GM18520 (cell line): ENCODE measurements around the gene TENT4B.

Experiments
- ATAC-seq: cut with Tn5 transposase; IDR thresholded peaks from one replicate; pipeline ENCODE4 v1.9.1; 2021; ENCODE audit not compliant: unreplicated experiment

TENT4B gene

GRCh38 chr16:50192386-50193050 is 39.4 kb downstream of the TENT4B start:
- no peak for ATAC-seq

GRCh38 chr16:50193594-50193993 is 40.5 kb downstream of the TENT4B start:
- ATAC-seq = no peak

GRCh38 chr16:50195276-50195675 is 42.2 kb downstream of the TENT4B start:
- ATAC-seq = no peak

GRCh38 chr16:50195756-50196155 is 42.6 kb downstream of the TENT4B start:
- no peak for ATAC-seq

GRCh38 chr16:50197582-50197981 is 44.5 kb downstream of the TENT4B start:
- ATAC-seq = no peak

- no peak for ATAC-seq
Observed at GRCh38 chr16:50198802-50199403, 45.8 kb downstream of the TENT4B start.

GRCh38 chr16:50201787-50202186 is 48.7 kb downstream of the TENT4B start:
- no peak for ATAC-seq

GRCh38 chr16:50202926-50203624 is 50.0 kb downstream of the TENT4B start:
- no peak for ATAC-seq

GRCh38 chr16:50203681-50204080 is 50.6 kb downstream of the TENT4B start:
- no peak for ATAC-seq

- no peak for ATAC-seq
Observed at GRCh38 chr16:50204453-50205108, 51.5 kb downstream of the TENT4B start.

- no peak for ATAC-seq
Observed at GRCh38 chr16:50207652-50208051, 54.5 kb downstream of the TENT4B start.

GRCh38 chr16:50208460-50208931 is 55.4 kb downstream of the TENT4B start:
- no peak for ATAC-seq

GRCh38 chr16:50209546-50210265 is 56.6 kb downstream of the TENT4B start:
- no peak for ATAC-seq

- ATAC-seq = peak; percentile 68
Observed at GRCh38 chr16:50210266-50211038, 57.3 kb downstream of the TENT4B start.

- ATAC-seq = no peak
Observed at GRCh38 chr16:50213939-50214519, 60.9 kb downstream of the TENT4B start.

GRCh38 chr16:50215680-50216079 is 62.6 kb downstream of the TENT4B start:
- no peak for ATAC-seq

GRCh38 chr16:50216231-50216630 is 63.1 kb downstream of the TENT4B start:
- ATAC-seq = no peak

- no peak for ATAC-seq
Observed at GRCh38 chr16:50219402-50219975, 66.4 kb downstream of the TENT4B start.

GRCh38 chr16:50224286-50224685 is 71.2 kb downstream of the TENT4B start:
- ATAC-seq = no peak
